Measurements from ENCODE around the gene NSMF.
A peak's percentile ranks its signal among the peaks of the same experiment; 100 is the strongest.

NSMF gene, protein sequence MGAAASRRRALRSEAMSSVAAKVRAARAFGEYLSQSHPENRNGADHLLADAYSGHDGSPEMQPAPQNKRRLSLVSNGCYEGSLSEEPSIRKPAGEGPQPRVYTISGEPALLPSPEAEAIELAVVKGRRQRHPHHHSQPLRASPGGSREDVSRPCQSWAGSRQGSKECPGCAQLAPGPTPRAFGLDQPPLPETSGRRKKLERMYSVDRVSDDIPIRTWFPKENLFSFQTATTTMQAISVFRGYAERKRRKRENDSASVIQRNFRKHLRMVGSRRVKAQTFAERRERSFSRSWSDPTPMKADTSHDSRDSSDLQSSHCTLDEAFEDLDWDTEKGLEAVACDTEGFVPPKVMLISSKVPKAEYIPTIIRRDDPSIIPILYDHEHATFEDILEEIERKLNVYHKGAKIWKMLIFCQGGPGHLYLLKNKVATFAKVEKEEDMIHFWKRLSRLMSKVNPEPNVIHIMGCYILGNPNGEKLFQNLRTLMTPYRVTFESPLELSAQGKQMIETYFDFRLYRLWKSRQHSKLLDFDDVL

DNA sequence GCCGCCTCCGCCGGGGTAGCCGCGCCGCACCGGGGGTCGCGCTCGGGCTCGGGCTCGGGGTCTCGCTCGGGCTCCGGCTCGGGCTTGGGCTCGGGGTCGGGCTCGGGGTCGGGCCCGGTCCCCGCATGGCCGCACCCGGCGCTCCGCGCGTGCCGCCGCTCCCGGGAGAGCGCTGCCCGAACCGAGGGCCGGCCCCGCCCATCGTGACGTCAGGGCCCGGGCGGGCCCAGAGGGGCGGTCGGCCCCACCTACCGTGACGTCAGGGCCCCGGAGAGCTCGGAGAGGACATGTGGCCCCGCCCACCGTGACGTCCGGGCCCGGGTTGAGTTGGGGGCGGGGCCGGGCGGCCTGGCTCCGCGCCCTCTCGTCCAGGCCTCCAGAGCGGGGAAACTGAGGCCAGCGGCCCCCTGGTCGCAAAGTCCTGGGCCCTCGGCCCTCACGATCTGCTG, at the start of gene NSMF:
Gene NSMF (minus strand): TSS at position 183 of the 449 bp plus-strand sequence. CDS start 232 bp downstream, outside the sequence.
- peak; percentile 93 for DNase-seq

DNA sequence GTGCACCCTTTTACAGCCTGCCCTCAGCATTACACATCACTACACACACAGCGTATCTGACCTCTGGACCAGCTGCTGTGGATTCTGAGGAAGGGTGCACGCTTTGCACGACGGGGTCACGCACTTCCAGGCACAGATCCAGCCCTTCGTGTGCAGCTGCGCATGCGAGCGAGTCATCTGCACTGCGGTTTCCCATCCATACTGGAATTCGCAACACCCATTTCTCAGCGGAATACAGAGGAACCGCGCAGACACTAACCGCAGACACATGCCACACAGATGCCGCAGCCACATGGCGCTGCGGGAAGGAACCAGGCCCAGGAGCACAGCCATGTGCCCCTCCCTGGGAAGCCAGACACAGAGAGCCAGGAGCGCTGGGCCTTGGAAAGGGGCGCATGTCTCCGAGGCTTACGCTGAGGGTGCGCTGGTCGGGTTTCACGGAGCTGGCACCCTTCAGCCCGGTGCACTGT, 47.6 kb upstream of the NSMF start:
- no peak for DNase-seq

DNA sequence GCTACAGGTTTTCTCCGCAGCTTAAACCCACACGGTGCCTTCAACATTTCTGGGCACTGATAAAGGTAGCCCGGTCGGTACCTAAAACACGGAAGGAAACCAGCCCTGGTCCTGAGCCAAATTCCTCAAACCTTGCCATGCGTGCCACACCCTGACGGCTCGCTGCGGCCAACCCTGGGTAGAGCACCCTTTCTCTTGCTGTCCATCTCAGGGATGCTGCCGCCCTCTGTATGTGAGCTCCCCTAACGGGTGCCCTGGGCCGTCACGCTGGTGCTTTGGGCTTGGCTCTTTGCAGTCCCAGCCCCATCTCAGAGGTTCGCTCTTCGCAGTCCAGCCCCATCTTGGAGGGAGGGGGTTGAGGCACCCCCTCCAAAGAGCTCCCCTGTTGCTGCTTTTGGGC, 47.1 kb upstream of the NSMF start:
- no peak for DNase-seq

DNA sequence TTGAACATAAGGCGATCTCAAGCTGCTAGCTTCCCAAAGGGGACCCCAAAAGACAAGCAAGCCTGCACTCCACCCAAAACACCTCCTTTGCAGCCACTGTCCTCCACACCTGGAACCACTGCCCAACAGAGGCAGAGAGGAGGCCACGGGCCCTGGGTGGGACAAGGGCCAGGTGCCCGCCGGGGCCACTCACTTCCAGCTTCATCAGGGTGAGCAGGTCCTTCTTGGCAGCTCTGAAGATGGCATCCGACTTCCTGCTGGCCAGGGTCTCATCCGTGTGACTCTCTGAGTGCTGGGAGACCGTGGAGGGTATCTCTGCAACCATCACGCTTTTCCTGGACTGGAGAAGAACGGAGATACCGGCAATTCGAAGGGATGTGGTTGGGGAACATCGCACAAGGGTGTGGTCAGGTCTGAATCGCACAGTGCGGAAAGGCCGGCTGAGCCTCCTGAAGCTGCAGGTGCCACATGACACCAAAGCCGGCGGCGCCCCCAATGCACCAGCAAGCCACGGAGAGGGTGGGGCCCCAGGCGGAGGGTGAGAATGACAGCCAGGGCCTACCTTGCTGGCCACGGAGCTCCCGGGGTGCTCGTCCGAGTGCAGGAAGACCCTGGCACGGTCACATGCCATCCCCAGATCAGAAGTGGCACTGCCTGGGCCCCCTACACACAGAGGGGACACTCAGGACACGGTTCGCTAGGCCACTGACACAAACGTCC, 46.4 kb upstream of the NSMF start:
- no peak for DNase-seq

DNA sequence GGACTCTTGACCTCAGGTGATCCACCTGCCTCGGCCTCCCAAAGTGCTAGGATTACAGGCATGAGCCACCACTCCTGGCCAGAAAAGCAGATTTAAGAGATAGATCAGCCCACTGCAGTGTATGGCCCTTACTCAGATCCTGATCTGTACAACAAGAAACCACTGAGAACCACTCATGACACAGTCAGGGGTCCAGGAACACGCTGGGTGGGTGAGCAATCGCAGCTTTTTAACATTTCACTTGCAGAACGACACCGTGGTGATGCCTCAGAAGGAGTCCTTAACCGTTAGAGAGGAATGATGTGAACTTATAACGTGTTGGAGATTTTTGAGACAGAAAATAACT, 45.3 kb upstream of the NSMF start:
- no peak for DNase-seq

DNA sequence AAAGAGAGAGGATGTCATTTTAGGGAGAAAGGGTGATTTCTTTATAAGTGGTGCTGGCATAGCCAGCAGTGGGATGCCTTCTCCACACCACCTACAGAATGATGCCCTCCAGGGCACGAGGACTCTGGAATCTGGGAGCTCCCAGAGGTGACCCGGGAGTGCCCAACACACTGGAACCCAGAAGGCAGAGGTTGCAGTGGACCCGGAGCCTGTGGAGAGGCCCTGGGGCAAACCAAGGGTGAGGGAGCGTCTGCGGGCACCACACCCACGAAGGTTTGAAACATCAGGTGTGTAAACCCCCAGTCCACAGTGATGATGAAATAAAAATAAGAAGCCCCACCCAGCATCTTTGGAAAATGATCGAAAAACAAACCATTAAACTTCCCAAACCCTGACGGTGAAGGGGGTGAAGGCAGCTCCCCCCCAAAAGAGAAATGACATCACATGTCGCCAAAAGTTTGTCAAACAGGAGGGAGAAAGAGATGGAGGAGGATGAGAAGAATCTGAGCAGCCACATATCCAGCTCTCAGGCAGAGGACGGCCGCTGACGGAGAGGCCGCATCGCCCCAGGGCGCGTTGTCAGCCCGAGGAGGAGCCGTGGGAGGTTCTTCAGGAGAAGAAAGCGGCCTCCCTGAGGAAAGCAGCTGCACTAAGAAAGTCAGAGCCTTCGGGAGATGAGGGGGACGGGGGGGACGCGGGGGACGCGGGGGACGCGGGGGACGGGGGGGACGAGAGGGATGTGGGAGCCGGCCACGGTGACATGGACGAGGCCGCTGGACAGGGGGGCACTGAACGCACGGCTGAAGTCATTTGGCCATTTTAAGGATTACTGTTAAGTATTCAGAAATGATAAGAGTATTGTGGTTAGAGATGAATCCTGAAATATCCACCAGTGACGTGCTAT, 43.1 kb upstream of the NSMF start:
- no peak for DNase-seq

DNA sequence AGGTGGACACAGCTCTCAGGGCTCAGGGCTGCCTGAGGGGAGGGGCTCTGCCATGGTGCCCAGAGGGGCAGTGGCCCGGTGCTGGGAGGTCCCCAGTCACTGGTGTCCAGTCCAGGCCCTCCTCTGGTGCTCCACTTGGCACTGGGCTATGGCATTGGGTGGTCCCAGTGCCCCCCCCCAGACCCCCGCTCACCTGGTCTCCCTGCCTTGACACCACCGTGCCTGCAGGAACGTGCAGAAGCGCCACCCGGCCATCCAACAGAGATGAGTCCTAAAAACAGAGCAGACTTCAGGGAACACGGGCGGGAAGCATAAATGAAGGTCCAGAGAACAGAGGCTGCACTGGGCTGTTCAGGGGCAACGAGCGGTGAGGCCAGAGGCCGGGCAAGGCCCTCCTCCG, 42.3 kb upstream of the NSMF start:
- DNase-seq, result no peak

DNA sequence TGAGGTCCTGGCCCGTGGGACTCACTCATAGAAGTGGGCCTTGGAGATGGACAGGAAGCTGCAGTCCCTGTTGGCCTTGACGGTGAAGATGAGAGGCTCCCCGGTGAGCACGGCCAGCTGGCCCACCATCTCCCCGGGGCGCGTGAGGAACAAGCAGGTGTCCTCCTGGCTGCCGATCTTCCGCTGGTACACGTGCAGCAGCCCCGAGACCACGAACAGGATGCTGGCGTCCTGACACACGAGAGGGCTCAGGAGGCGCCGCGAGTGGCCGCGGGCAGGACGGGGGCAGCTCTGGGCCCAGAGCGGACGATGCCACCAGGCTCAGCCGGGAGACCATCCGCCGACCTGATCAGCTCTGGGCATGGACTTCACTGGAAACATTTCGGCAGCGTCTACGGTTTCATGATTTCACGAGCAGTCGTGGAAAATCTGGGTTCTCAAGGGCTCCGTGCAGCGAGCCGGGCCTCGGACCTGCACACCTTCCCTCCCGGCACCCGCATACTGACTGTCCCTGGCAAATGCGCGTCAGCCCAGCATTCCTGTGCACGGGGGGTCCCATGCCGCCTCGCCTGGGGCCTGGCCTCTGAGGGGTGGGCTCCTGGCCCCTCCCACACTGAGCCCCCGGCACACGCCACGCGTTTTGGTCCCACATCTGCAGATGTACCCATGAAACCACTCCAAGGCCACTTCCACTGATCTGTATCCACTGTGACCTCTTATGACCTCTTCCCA, 41.7 kb upstream of the NSMF start:
- DNase-seq, result no peak

DNA sequence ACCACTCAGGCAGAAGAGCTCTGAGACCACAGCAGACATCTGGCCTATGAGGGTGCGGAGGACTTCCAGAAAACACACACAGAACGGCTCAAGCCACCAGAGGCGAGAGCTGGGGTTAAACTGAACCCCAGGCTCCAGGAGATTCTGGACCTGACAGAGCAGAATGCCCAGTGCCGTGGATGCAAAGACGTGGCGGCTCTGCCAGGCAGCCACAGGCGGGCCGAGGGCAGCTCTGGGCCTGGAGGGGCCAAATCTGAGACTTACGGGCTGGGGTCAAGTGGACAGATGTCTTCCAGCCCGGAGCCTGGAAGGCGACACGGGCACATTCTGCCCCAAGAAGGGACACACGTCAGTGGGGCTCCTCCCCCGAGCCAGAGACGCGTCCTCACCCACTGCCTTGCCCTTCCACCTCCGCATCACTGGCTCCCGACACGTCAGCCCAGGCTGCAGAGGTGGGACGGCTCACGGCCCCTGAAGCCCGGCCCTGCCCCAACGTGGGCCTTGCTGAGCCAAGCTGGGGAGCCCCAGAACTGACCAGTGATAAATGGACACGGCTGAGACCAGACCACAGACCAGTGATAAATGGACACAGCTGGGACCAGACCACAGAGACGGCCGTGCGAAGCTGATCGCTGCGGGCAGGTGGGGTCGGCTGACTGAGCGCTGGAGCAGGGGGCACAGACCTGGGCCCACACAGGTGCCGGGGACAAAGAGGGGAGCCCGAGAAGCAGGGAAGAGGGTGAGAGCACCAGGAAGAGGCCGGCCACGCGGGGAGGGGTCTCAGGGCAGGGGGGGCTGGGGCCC, 40.9 kb upstream of the NSMF start:
- DNase-seq, result no peak

DNA sequence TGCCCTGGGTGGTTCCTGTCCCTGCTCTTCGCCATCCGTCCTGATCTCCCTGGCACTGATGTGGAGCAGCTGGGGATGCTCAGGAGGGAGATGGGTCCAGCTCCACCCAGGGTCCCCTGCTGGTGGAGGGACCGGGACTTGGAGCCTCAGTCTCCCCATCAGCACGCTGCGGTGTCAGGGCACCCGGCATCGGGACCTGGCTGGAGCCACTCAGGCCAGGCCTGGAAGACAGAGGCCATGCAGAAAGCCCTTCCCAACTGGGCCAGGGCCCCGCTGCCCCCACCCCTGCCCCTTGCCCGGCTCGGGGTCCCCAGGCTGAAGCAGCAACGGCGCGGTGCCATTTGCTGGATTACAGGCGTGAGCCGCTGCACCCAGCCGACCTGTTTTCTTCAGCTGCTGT, 40.3 kb upstream of the NSMF start:
- no peak for DNase-seq

DNA sequence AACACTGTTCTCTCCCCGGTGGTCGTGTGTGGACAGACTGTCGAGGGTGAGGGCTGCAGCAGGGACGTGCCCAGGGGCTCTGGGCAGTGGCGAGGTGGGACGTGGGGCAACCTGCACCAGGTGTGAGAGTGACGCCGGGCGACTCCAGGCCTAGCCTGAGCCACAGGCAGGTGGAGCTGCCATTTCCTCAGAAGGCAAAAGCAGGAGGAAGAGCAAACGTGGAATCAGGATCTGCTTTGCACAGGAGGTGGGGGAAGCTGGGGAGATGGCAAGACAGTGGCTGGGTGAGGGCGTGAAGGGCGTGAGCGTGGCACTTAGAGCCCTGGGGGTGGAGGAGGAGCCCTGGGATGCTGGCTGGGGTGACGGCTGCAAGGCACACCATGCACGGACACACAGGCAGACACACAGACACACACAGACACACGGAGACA, 39.6 kb upstream of the NSMF start:
- DNase-seq, result no peak

DNA sequence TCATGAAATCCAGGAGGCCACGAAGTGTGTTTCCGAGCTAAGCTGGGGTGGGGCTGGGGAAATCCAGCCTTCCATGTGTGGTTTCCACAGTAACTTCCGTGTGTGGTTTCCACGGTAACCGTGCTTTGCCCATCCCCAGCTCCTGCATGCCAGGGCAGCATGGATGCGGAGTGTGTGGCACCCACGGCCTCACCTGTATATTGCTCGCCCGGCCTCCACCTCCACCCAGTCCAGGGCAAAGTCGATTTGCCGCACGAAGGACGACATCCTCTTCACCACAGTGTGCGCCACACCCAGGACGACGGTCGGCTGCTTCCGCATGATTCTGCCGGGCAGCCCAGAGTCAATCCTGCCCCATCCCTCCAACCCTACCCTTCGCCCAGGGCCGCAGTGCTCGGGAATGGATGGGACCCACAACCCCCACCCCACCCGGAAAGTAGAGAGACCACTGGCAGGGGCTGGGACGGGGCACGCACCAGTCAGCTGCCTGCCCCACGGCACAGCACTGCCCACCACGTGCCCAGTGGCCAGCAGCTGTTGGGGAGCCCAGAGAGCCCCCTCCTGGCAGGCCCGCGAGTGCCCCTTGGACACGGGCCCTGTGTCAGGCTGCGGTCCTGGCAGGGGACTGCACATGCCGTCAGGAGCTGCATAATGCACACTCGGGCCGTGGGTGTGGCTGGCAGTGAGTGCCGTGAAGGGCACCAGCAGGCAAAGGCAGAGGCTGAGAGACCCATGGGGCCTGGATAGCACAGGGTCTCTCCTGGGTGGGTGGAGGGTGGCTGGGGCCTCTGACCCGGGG, 39.0 kb upstream of the NSMF start:
- no peak for DNase-seq

DNA sequence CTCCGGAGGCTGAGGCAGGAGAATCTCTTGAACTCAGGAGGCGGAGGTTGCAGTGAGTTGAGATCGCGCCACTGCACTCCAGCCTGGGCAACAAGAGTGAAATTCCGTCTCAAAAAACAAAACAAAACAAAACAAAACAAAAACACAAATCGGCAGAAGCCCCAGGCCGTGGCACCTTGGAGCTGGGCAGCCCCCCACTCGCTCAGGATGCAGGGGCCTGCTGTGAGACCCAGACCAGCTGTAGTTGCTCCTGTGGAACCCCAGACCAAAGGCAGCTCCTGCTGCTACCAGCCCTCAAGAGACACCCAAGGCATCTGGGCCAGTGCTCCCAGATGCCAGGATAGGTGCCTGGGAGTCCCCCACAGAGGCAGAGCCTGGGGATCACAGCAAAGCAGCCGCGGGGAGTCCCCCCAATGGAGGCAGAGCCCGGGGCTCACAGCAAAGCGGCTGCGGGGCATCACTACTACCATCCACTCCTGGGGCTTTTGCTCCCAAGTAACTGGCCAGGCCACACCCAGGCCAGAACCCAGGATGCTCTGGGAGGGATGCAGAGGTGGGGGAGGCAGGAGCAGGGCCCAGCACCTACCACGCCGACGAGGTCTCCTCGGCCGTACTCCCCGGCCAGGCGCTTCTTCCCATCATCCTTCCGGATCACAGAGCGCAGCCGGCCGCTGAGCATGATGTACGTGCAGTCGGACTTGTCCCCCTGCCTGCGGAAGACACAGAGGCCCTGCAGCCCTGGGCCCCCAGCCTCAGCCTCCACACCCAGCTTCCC, 37.7 kb upstream of the NSMF start:
- no peak for DNase-seq

DNA sequence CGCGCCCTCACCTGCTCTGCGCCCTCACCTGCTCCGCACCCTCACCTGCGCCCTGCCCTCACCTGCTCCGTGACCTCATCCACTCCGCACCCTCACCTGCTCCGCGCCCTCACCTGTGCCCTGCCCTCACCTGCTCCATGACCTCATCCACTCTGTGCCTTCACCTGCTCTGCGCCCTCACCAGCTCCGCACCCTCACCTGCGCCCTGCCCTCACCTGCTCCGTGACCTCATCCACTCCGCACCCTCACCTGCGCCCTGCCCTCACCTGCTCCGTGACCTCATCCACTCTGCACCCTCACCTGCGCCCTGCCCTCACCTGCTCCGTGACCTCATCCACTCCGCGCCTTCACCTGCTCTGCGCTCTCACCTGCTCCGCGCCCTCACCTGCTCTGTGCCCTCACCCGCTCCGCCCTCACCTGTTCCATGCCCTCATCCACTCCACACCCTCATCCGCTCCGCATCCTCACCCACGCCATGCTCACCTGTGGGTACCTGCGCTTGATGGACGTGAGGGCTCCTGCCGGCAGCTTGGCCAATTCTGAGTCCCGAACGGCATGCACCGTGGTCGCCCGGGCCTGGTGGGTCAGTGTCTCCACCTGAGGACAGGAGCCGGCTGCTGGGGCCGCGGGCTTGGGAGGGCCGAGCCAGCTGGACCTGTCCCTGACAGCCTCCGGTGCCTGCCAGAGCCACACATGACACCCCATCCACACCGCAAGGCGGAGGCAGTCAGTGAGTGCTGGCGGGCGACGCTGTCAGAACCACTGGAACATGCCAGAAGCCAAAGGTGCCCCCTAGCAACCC, 35.6 kb upstream of the NSMF start:
- DNase-seq, result no peak

DNA sequence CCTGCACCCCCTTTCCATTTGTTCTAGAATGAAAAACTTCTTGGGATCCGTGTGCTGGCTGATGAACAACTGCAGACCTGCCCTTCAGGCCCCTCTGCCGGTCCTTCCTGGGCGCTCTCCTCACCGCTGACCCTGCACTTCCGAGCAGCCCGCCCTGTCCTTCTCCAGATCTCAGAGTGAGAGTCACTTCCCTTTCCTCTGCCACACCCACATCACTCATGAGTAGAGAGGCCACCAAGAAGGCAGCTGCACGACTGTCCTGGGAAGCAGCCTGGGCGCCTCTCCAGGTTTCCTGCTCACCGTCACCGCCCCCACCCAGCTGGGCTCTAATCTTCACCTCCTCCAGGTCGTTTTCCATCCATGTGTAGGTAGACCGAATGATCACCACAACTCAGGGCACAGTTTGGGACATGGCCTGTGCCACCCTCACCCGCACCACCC, 35.0 kb upstream of the NSMF start:
- DNase-seq, result no peak

DNA sequence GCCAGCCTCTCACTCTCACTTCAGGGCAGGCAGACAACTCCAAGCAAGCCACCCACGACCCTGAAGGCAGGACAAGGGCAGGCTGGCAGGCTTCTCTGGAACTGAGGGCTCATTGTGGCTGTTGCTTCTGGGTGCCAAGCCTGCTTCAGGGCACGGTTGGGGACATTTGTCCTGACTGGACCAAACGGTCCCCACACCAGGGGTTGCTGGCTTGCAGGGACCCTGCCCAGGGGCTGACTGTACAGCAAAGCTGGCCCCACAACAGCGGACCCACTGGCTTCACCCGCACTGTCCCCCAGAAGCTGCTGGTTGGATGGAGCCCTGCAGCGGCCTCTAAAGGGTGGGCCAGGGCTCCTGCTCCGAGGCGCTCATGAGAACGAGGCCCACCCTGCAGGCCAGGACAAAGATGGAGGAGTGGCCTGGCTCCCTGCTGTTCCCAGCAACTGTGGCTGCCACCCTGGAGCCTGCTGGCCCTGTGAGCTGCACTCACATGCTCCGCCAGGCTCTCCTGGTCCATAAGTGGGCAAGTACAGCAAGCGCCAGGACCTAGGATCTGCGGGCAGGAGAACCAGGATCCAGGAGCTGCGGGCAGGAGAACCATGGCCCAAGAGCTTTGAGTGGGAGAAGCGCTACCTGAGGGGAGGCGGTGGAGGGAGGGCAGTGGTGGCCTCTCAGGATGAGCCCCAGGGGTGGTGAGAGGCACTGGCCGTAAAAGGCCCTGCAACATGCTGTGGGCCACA, 34.4 kb upstream of the NSMF start:
- DNase-seq, result no peak

DNA sequence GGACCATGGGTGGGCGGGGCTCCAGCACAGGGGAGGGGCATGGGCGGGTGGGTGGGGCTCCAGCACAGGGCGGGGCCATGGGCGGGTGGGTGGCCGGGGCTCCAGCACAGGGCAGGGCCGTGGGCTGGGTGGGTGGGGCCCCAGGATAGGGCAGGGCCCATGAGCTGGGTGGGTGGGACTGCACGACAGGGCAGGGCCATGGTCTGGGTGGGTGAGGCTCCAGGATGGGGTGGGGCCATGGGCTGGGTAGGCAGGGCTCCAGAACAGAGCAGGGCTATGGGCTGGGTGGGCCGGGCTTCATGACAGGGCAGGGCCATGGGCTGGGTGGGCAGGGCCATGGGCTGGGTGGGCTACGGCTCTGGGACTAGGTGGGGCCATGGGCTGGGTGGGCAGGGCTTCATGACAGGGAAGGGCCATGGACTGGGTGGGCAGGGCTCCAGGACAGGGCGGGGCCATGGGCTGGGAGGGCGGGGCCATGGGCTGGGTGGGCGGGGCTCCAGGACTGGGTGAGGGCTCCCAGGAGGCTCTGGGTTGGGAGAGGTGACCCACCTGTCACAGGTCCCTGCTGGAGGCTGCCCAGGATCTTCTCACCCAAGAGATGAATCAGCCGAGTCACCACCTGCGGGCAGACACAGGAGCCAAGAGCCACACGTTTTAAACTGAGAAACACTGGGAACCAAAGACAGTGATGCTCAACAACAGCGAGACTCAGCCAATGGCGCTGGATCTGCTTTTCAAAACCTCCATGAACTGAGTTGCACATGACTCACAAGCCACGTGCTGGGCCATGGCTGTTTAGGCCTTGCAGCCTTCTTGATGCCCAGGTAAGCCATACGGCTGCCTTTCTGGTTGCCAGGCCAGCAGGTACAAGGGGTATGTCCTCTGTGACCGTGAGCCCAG, 33.6 kb upstream of the NSMF start:
- no peak for DNase-seq

All from activated naive CD4-positive, alpha-beta T cell treated with Interleukin-2 at 50 U/mL for 16 hours (primary cell).